ENCODE measurements around the gene ANKRD28. TPM values are rescaled to one million over a fixed set of nuclear protein-coding genes. Genes with fewer than 3 reads are reported as not detected.

Gene ANKRD28
- total RNA-seq, 1 experiment from 2014 or later: 53.0 TPM

- H3K9me2 ChIP-seq (replicated peaks; ENCODE audit: low read length): no peaks in the 10 kb centered on the region
- H3K27ac ChIP-seq (ENCODE audit: low read length): peak overlapping the region; percentile 81
- H3F3A ChIP-seq (ENCODE audit: low read length, unreplicated experiment): peaks cover 11% of the 10 kb centered on the region
- H3K79me2 ChIP-seq (ENCODE audit: low read length): peaks cover 64% of the 10 kb centered on the region
- H3K27me3 ChIP-seq (ENCODE audit: low read length): no peaks in the 10 kb centered on the region
- peak overlapping the region; percentile 17; the same call in 1 of the 2 replicates for H3K4me3 ChIP-seq (ENCODE audit: low read length)
- no peaks in the 10 kb centered on the region for H3K9me3 ChIP-seq (ENCODE audit: low read length)
- no peak overlapping the region for H2AFZ ChIP-seq (ENCODE audit: low read length)
- CTCF ChIA-PET: interaction anchor here (0.6 kb wide), 1 partner anchor 291 kb away, joined by 3 read pairs; no protein-coding TSS in a partner anchor
- H3K36me3 ChIP-seq (ENCODE audit: low read depth, low read length): no peaks in the 10 kb centered on the region
- no TSS peak for BruUV-seq (replicated peaks)
- TF ChIP-seq EZH2phosphoT487 (IDR thresholded peaks at IDR 0.05; ENCODE audit: borderline replicate concordance, low read length) (no peak), EZH2 (IDR thresholded peaks at IDR 0.05; ENCODE audit: low read length, unreplicated experiment) (no peak), CTCF (conservative IDR thresholded peaks at IDR 0.05; ENCODE audit: low read depth, low read length) (no peak)
- DNase-seq (peak; percentile 95), ATAC-seq (peak; percentile 93)
- H3K9ac ChIP-seq (ENCODE audit: low read length): no peak overlapping the region
- peak overlapping the region; percentile 76 for H3K4me2 ChIP-seq (ENCODE audit: low read length)
- POLR2A ChIA-PET (ENCODE audit: unreplicated experiment): interaction anchor here (0.6 kb wide), 1 partner anchor 37 kb away, joined by 45 read pairs; no protein-coding TSS in a partner anchor
- intact Hi-C loops (cut with micrococcal nuclease): loop anchor here (1.0 to 2.0 kb wide), 3 partner anchors 29 to 134 kb away; partner anchors contain the start of gene ANKRD28
- H4K20me1 ChIP-seq (ENCODE audit: low read length): 0 out of 2 replicates have a peak, but pooled peaks cover 3% of the 10 kb centered on the region
- peaks cover 22% of the 10 kb centered on the region for H3K4me1 ChIP-seq (ENCODE audit: insufficient read depth, low read length)
These were observed 29.1 kb downstream of the ANKRD28 start for GRCh38 chr3:15768421-15769255.

DNA sequence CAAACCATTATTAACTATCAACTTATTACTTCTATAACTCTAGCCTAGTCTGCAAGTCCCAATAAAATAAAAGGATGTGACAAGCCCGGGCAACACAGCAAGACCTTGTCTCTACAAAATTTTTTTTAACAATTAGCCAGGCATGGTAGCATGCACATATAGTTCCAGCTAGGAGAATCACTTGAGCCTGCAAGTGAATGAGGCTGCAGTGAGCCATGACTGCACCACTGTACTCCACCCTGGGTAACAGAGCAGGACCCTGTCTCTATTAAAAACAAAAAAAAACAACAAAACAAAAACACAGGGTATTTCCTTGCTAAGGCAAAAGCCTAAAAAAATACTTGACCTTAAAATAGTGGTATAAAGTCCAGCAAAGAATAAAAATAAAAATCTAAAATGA lies 31.4 kb downstream of the ANKRD28 start:
- DNase-seq (no peak), ATAC-seq (no peak)
- CTCF ChIA-PET: no interaction called here
- H3F3A ChIP-seq (ENCODE audit: low read length, unreplicated experiment): peaks cover 11% of the 10 kb centered on the region
- no peak for TF ChIP-seq EZH2phosphoT487 (IDR thresholded peaks at IDR 0.05; ENCODE audit: borderline replicate concordance, low read length)
- no peak for TF ChIP-seq CTCF (conservative IDR thresholded peaks at IDR 0.05; ENCODE audit: low read depth, low read length)
- no peak for TF ChIP-seq EZH2 (IDR thresholded peaks at IDR 0.05; ENCODE audit: low read length, unreplicated experiment)
- no peaks in the 10 kb centered on the region for H3K9me2 ChIP-seq (replicated peaks; ENCODE audit: low read length)
- H3K9ac ChIP-seq (ENCODE audit: low read length): no peak overlapping the region
- POLR2A ChIA-PET (ENCODE audit: unreplicated experiment): no interaction called here
- peaks cover 41% of the 10 kb centered on the region for H3K79me2 ChIP-seq (ENCODE audit: low read length)
- 0 out of 2 replicates have a peak, but pooled peaks cover 3% of the 10 kb centered on the region for H4K20me1 ChIP-seq (ENCODE audit: low read length)
- BruUV-seq (replicated peaks): no TSS peak
- H3K9me3 ChIP-seq (ENCODE audit: low read length): no peaks in the 10 kb centered on the region
- H3K4me3 ChIP-seq (ENCODE audit: low read length): no peak overlapping the region
- intact Hi-C loops (cut with micrococcal nuclease): no loop called here
- no peak overlapping the region for H2AFZ ChIP-seq (ENCODE audit: low read length)
- no peak overlapping the region for H3K27ac ChIP-seq (ENCODE audit: low read length)
- no peaks in the 10 kb centered on the region for H3K36me3 ChIP-seq (ENCODE audit: low read depth, low read length)
- H3K27me3 ChIP-seq (ENCODE audit: low read length): no peaks in the 10 kb centered on the region
- H3K4me2 ChIP-seq (ENCODE audit: low read length): no peak overlapping the region
- H3K4me1 ChIP-seq (ENCODE audit: insufficient read depth, low read length): peaks cover 22% of the 10 kb centered on the region

GRCh38 chr3:15758295-15758694 lies 39.5 kb downstream of the ANKRD28 start:
- no peaks in the 10 kb centered on the region for H3K79me2 ChIP-seq (ENCODE audit: low read length)
- no peaks in the 10 kb centered on the region for H3K9me3 ChIP-seq (ENCODE audit: low read length)
- H3K4me3 ChIP-seq (ENCODE audit: low read length): no peak overlapping the region
- ChIA-PET CTCF (no interaction called here), POLR2A (ENCODE audit: unreplicated experiment) (no interaction called here)
- no peak overlapping the region for H3K9ac ChIP-seq (ENCODE audit: low read length)
- no peaks in the 10 kb centered on the region for H3F3A ChIP-seq (ENCODE audit: low read length, unreplicated experiment)
- BruUV-seq (replicated peaks): no TSS peak
- intact Hi-C loops (cut with micrococcal nuclease): no loop called here
- H3K27me3 ChIP-seq (ENCODE audit: low read length): no peaks in the 10 kb centered on the region
- H3K4me2 ChIP-seq (ENCODE audit: low read length): no peak overlapping the region
- H3K36me3 ChIP-seq (ENCODE audit: low read depth, low read length): 0 out of 2 replicates have a peak, but pooled peaks cover 3% of the 10 kb centered on the region
- H3K4me1 ChIP-seq (ENCODE audit: insufficient read depth, low read length): peaks cover 11% of the 10 kb centered on the region
- H4K20me1 ChIP-seq (ENCODE audit: low read length): no peaks in the 10 kb centered on the region
- no peak overlapping the region for H2AFZ ChIP-seq (ENCODE audit: low read length)
- no peak for ATAC-seq
- H3K9me2 ChIP-seq (replicated peaks; ENCODE audit: low read length): no peaks in the 10 kb centered on the region
- no peak overlapping the region for H3K27ac ChIP-seq (ENCODE audit: low read length)
- no peak for TF ChIP-seq EZH2 (IDR thresholded peaks at IDR 0.05; ENCODE audit: low read length, unreplicated experiment)
- TF ChIP-seq EZH2phosphoT487 (IDR thresholded peaks at IDR 0.05; ENCODE audit: borderline replicate concordance, low read length): no peak
- TF ChIP-seq CTCF (conservative IDR thresholded peaks at IDR 0.05; ENCODE audit: low read depth, low read length): no peak
- DNase-seq: no peak

Data from PC-3 (cell line).